ENCODE data around the gene COTL1. TPM values are rescaled to one million over a fixed set of nuclear protein-coding genes. Genes with fewer than 3 reads are reported as not detected.
A peak's percentile ranks its signal among the peaks of the same experiment; 100 is the strongest.

COTL1 gene
- total and polyA plus RNA-seq, 12 donors, result 20.1 to 93.8 (median 54.3) TPM

DNA sequence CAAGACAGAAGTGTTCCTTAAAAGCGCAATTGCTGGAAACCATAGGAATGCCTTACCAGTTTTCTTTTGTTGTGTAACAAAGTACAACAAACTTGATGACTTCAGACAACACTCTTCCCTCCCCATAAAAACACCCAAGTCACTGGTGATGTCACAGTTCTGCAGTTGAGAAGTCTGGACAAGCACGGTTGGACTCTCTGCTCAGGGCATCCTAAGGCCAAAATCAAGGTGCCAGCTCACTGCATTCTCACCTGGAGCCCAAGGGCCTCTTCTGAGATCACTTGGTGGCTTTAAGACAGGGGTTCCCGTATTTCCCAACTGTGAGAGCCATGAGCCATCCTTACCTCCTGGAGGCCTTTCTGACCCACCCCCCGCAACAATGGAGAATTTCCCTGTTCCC lies 67.8 kb downstream of the COTL1 start:
- no peaks in the 10 kb centered on the region for H3K4me1 ChIP-seq (replicated peaks in 1 of 2)
- no peak for DNase-seq
- H3K9me3 ChIP-seq (replicated peaks in 1 of 3), result no peaks in the 10 kb centered on the region
- peak overlapping the region in 1 of 5 donors; percentile 82 for H3K27ac ChIP-seq
- intact Hi-C loops (cut with DNase I), result no loop called here
- H3K4me3 ChIP-seq, result no peak overlapping the region
- TF ChIP-seq POLR2A (IDR thresholded peaks at IDR 0.05) (no peak), CTCF (IDR thresholded peaks at IDR 0.05) (no peak)
- WGBS, 4 donors, result 67 to 94% (median 69%) methylated on average over 3 to 4 of the region's 4 CpGs
- H3K27me3 ChIP-seq, result no peaks in the 10 kb centered on the region
- H3K36me3 ChIP-seq (replicated peaks in 1 of 2), result no peaks in the 10 kb centered on the region

DNA sequence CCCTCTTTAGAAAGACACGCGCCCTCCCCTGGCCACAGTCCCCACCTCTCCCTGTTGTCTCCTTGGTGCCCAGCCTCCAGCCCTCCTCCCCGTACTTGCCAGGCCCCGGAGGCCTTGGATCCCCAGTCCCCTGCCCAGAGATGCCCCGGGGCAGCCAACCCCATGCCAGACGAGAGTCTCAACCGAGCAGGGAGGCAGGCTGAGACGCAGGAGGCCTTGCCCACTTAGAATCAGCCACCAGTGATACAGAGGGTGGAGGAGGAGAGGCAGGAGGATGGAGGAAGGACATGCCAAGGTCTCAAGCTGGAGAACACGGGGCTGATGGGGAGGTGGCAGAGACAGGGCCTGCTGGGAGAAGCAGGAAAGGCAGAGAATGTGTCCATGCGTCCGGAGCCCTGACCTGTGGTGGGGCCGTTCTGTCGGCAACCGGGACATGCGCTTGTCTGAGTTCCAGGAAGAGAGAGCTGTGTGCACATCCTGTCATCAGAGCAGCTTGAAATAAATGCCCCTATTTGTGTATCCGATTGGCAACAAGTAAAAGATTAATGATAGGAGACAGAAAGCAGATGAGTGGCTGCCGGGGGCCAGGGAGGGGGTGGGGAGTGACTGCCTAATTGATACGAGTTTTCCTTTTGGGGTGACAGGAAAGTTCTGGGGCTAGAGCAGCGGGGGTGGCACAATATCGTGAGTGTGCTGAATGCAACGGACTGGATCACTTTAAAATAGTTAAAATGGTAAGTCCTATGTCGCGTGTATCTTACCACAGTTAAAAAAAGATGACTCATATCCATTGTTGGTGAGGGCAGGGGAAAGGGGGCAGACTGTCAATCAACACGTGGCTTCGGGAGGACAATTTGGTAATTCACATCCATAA lies 68.7 kb downstream of the COTL1 start:
- no peaks in the 10 kb centered on the region for H3K36me3 ChIP-seq (replicated peaks in 1 of 2)
- WGBS, 4 donors, result 54 to 65% (median 56%) methylated on average over 19 to 25 of the region's 25 CpGs
- H3K4me3 ChIP-seq, result no peak overlapping the region
- H3K27me3 ChIP-seq, result no peaks in the 10 kb centered on the region
- TF ChIP-seq CTCF (IDR thresholded peaks at IDR 0.05) (no peak), POLR2A (IDR thresholded peaks at IDR 0.05) (no peak)
- peak overlapping the region in 3 of 5 donors; percentile 40 to 82 (median 59) for H3K27ac ChIP-seq
- H3K4me1 ChIP-seq (replicated peaks in 1 of 2), result no peaks in the 10 kb centered on the region
- DNase-seq, result peak in 6 of 7 donors; percentile 36 to 80 (median 54)
- H3K9me3 ChIP-seq (replicated peaks in 1 of 3), result no peaks in the 10 kb centered on the region
- intact Hi-C loops (cut with DNase I), result no loop called here

- peak overlapping the region in 2 of 5 donors; percentile 59 to 82 for H3K27ac ChIP-seq
- H3K36me3 ChIP-seq (replicated peaks in 1 of 2), result no peaks in the 10 kb centered on the region
- 78 to 94% (median 82%) methylated on average over 6 to 8 of the region's 8 CpGs for WGBS, 4 donors
- H3K4me1 ChIP-seq (replicated peaks in 1 of 2), result no peaks in the 10 kb centered on the region
- no peak for TF ChIP-seq CTCF (IDR thresholded peaks at IDR 0.05)
- no peaks in the 10 kb centered on the region for H3K9me3 ChIP-seq (replicated peaks in 1 of 3)
- no peak for DNase-seq
- no peak overlapping the region for H3K4me3 ChIP-seq
- no peaks in the 10 kb centered on the region for H3K27me3 ChIP-seq
- intact Hi-C loops (cut with DNase I), result no loop called here
Observed at GRCh38 chr16:84548508-84548907, 69.4 kb downstream of the COTL1 start.

DNA sequence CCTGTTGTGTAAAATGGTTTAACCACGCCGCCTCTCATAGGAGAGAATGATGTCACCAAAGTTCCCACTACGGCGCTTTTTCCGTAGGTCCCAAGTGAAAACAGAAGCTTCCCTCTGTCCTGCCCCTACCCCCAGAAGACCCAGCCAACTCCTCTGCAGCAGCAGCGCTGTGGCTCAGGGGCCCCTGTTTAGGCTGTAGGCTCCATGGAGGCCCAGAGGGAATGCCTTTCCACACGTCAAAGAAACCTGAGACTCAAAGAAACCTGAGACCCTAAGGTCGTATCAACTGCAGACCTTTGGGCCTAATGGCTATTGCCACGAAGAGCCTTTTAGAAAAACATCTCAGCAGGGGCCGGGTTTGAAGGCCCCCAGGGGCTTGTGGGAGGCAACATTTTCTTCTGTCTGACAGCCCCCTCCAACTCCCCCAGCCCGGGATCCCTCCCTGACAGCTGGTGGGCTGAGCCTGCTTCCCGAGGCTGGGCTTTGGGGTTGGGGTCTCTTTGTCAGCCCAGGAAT lies 70.3 kb downstream of the COTL1 start:
- TF ChIP-seq CTCF (IDR thresholded peaks at IDR 0.05) (no peak), POLR2A (IDR thresholded peaks at IDR 0.05) (no peak)
- Histone ChIP-seq H3K36me3 (replicated peaks in 1 of 2) (no peaks in the 10 kb centered on the region), H3K4me1 (replicated peaks in 1 of 2) (no peaks in the 10 kb centered on the region), H3K4me3 (no peak overlapping the region), H3K27me3 (no peaks in the 10 kb centered on the region), H3K9me3 (replicated peaks in 1 of 3) (no peaks in the 10 kb centered on the region), H3K27ac (no peak overlapping the region)
- no peak for DNase-seq
- intact Hi-C loops (cut with DNase I), result no loop called here
- 81 to 89% (median 87%) methylated on average over 11 to 12 of the region's 12 CpGs for WGBS, 4 donors

All from adrenal gland (tissue), 12 donors.